Measurements from ENCODE around the gene FOXO3. TPM values are rescaled to one million over a fixed set of nuclear protein-coding genes. Genes with fewer than 3 reads are reported as not detected.
A peak's percentile ranks its signal among the peaks of the same experiment; 100 is the strongest.

FOXO3 gene
- total and polyA plus RNA-seq, 2 of the 13 experiments (the other 11 are each of a cell fraction or from before 2014, with no cell fraction given) = 16.0 to 22.5 TPM

- TF ChIP-seq TCF7 (IDR thresholded peaks at IDR 0.05; ENCODE audit: low read depth) (no peak), YEATS2 (CRISPR knock-in tag; IDR thresholded peaks at IDR 0.05; ENCODE audit: borderline replicate concordance) (peak; percentile 64; the same call in 1 of the 2 replicates), IRF2 (CRISPR knock-in tag; IDR thresholded peaks at IDR 0.05) (peak; percentile 72), ZMAT3 (CRISPR knock-in tag; conservative IDR thresholded peaks at IDR 0.05) (no peak), ZNF790 (CRISPR knock-in tag; IDR thresholded peaks at IDR 0.05; ENCODE audit: borderline replicate concordance) (no peak), CTCF (CRISPR knock-in tag; IDR thresholded peaks at IDR 0.05) (no peak), SNAPC5 (CRISPR knock-in tag; IDR thresholded peaks at IDR 0.05; ENCODE audit: borderline replicate concordance) (no peak), ZNF230 (CRISPR knock-in tag; IDR thresholded peaks at IDR 0.05) (no peak), NR0B2 (CRISPR knock-in tag; IDR thresholded peaks at IDR 0.05) (no peak), NR2C2 (CRISPR knock-in tag; IDR thresholded peaks at IDR 0.05; ENCODE audit: borderline replicate concordance) (no peak), ZNF431 (CRISPR knock-in tag; IDR thresholded peaks at IDR 0.05; ENCODE audit: borderline replicate concordance, low read depth) (no peak), ZNF75D (CRISPR knock-in tag; IDR thresholded peaks at IDR 0.05; ENCODE audit: borderline replicate concordance) (no peak), MED8 (CRISPR knock-in tag; IDR thresholded peaks at IDR 0.05; ENCODE audit: insufficient replicate concordance) (no peak), MYPOP (CRISPR knock-in tag; IDR thresholded peaks at IDR 0.05) (no peak; the same call in 1 of the 2 replicates), ZNF362 (CRISPR knock-in tag; IDR thresholded peaks at IDR 0.05; ENCODE audit: borderline replicate concordance) (no peak), ZNF251 (CRISPR knock-in tag; IDR thresholded peaks at IDR 0.05) (no peak), ZNF383 (CRISPR knock-in tag; IDR thresholded peaks at IDR 0.05; ENCODE audit: borderline replicate concordance) (no peak), MAFG (CRISPR knock-in tag; IDR thresholded peaks at IDR 0.05) (no peak), JDP2 (CRISPR knock-in tag; IDR thresholded peaks at IDR 0.05; ENCODE audit: borderline replicate concordance) (no peak), ZNF709 (CRISPR knock-in tag; IDR thresholded peaks at IDR 0.05) (no peak), ZNF83 (CRISPR knock-in tag; IDR thresholded peaks at IDR 0.05; ENCODE audit: borderline replicate concordance) (no peak), HNF4A (CRISPR knock-in tag; IDR thresholded peaks at IDR 0.05) (peak; percentile 22; the same call in 1 of the 2 replicates)
These were observed 2.2 kb upstream of the FOXO3 start (continued) for GRCh38 chr6:108558372-108559096.
